Colonic mucosa (tissue), 4 donors: ENCODE results near the gene RNU4-1. TPM values are rescaled to one million over a fixed set of nuclear protein-coding genes. Genes with fewer than 3 reads are reported as not detected.
A peak's percentile ranks its signal among the peaks of the same experiment; 100 is the strongest.
"Not testable (repeated sequence)": the region's sequence is repeated elsewhere in the genome, so short reads cannot be mapped to it uniquely, and the experiment has no call there.

Experiments used
- DNase-seq: peaks from one replicate; pipeline ENCODE4 v3.0.0-alpha.2; 2020
- H3K27ac ChIP-seq: fragments of 200-600 bp; one replicate; pipeline ENCODE4 v1.8.0; 2021
- H3K27me3 ChIP-seq: fragments of 200-600 bp; one replicate; pipeline ENCODE4 v1.8.0; 2021
- H3K36me3 ChIP-seq: fragments of 200-600 bp; one replicate; pipeline ENCODE4 v1.8.0; 2021
- H3K4me1 ChIP-seq: fragments of 200-600 bp; one replicate; pipeline ENCODE4 v1.8.0; 2021; ENCODE audit warnings: mild to moderate bottlenecking
- H3K4me3 ChIP-seq: fragments of 200-600 bp; one replicate; pipeline ENCODE4 v1.8.0; 2021
- H3K9ac ChIP-seq, 2 donors: one replicate each; pipeline ENCODE4 v1.7.0; 2013; ENCODE audit warnings: control low read depth in 2 of 2, low read depth in 2 of 2, low read length in 2 of 2
- H3K9me3 ChIP-seq: fragments of 200-600 bp; one replicate; pipeline ENCODE4 v1.8.0; 2021
- intact Hi-C: fragments of 100-400 bp; cut with DNase I; formaldehyde crosslinking; loops from one replicate; pipeline ENCODE4 v1.14.1; 2022
- total RNA-seq, 2 donors: library from RNA; stranded (reverse); fragmentation: NEBNext Ultra II Directional in 1 of 2; extraction: Animal tissue kit (Norgen Biotek cat#: 25700) in 1 of 2; gene quantifications; one replicate each; pipeline ENCODE4 v1.2.1, GENCODE V29; 2021
- TF ChIP-seq, protein P1 (sequence below): fragments of 200-600 bp; IDR thresholded peaks from one replicate; pipeline ENCODE4 v1.8.0; 2022; ENCODE audit warnings: antibody characterized with exemption, mild to moderate bottlenecking
- donor health status: healthy.
- donor health status: DM: no; HTN: no; CAD: no.
- donor health status: DM: no; HTN: no; CAD: no.

RNU4-1 gene
- total RNA-seq, 2 donors from 2014 or later, result 1,555 to 3,531 TPM

DNA sequence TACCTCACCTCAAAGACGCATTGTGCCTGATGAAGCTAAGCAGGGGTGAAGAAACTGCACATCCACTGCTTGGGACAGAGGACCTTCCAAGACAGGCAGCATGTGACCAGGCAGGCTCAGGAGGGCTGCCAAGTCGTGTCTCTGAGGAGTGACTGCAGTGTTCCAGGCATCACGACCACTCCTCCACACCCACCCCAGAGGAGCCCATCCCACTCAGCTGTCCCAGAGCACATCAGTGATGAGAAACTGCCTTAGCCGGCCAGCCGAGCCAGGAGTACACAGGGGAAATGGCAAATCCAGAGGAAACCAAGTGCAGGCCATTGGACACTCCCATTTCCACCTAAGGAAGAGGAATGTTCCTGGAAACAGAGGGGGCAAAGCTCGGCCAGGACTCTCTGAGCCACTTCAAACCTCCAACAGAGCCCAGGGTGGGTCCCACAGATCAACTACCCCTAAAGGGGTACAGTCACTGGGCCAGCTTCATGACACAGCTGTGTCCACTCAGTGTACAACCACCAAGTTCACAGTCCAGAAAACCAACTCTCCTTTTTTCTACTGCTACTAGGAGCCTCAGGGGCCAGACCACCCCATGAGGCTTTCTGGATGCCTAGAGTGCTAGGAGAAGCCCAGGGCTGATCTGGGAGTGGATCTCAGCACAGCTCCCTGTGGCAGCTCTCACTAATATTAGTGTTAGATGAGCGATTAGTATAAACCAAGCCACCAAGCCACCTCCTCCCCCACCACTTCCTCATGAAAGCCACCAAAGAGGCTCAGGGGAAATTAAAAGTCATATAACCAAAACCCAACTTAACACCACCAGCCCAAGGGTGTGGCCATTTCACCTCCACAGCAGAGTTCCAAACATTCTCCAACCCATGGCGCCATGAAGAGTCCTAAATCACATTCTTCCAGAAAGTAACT is 42.9 kb downstream of the RNU4-1 start:
- intact Hi-C loops, result no loop called here

DNA sequence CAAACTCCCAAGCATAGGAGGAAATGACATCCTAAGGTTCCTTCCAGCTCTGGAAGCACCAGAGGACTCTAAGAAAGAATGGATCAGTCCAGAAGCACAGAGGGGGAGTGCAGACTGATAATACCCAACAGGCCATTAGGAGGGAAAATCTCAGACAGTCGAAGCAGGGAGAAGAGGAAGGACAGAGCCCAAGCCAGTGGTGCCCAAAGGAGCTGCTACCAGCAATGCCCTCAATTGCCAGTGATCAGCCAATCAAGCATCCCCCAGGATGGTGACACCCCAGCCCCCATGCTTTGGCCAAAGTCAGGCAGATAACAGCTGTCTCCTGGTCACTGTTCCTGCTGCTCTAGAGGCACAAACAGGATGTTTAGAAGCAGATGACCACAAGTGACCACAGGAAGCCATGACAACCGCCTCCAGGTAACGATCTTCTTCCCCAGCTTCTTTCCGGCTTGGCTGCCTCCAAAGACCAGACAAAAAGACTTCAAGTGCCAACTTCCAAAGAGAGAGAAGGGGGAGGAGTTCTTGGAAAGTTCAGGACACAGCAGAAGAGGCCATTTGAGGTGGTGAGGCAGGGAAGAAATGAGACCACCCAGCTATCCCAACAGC is 43.7 kb downstream of the RNU4-1 start:
- Histone ChIP-seq H3K4me3 (no peak overlapping the region), H3K27me3 (no peaks in the 10 kb centered on the region), H3K27ac (peak overlapping the region; percentile 1), H3K9me3 (no peaks in the 10 kb centered on the region), H3K36me3 (no peaks in the 10 kb centered on the region), H3K9ac (peak overlapping the region in 1 of 2 donors; percentile 28), H3K4me1 (no peaks in the 10 kb centered on the region)
- TF ChIP-seq, protein P1, sequence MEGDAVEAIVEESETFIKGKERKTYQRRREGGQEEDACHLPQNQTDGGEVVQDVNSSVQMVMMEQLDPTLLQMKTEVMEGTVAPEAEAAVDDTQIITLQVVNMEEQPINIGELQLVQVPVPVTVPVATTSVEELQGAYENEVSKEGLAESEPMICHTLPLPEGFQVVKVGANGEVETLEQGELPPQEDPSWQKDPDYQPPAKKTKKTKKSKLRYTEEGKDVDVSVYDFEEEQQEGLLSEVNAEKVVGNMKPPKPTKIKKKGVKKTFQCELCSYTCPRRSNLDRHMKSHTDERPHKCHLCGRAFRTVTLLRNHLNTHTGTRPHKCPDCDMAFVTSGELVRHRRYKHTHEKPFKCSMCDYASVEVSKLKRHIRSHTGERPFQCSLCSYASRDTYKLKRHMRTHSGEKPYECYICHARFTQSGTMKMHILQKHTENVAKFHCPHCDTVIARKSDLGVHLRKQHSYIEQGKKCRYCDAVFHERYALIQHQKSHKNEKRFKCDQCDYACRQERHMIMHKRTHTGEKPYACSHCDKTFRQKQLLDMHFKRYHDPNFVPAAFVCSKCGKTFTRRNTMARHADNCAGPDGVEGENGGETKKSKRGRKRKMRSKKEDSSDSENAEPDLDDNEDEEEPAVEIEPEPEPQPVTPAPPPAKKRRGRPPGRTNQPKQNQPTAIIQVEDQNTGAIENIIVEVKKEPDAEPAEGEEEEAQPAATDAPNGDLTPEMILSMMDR, result no peak
- no peak for DNase-seq
- intact Hi-C loops, result no loop called here

More for the DNA sequence above, 42.9 kb downstream of the RNU4-1 start:
- H3K4me1 ChIP-seq, result no peaks in the 10 kb centered on the region
- peak overlapping the region in 1 of 2 donors; percentile 28 for H3K9ac ChIP-seq
- no peak overlapping the region for H3K4me3 ChIP-seq
- no peaks in the 10 kb centered on the region for H3K27me3 ChIP-seq
- no peaks in the 10 kb centered on the region for H3K9me3 ChIP-seq
- peak overlapping the region; percentile 1 for H3K27ac ChIP-seq
- TF ChIP-seq, protein P1, result no peak
- H3K36me3 ChIP-seq, result no peaks in the 10 kb centered on the region
- no peak for DNase-seq

DNA sequence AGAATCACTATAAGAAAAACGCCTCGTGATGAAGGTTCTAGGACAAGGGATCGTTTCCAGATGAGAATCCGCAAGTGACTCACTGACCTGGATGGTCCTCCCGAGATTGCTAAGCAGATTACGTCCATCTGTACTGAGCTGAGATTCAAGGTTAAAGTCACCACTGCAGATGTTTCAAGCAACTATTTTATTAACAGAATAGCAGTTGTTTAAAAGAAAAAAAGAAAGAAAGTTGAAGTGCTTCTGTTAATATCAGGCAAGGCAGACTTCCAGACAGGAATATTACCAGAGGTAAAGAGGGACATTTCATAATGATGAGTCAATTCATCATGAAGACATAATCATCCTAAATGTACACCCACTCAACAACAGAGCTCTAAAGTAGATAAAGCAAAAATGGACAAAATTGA is 45.4 kb downstream of the RNU4-1 start:
- H3K4me3 ChIP-seq, result no peak overlapping the region
- TF ChIP-seq, protein P1, result no peak
- no peaks in the 10 kb centered on the region for H3K36me3 ChIP-seq
- intact Hi-C loops, result no loop called here
- no peaks in the 10 kb centered on the region for H3K9me3 ChIP-seq
- no peaks in the 10 kb centered on the region for H3K4me1 ChIP-seq
- no peak for DNase-seq
- no peak overlapping the region for H3K27ac ChIP-seq
- no peak overlapping the region for H3K9ac ChIP-seq
- no peaks in the 10 kb centered on the region for H3K27me3 ChIP-seq

DNA sequence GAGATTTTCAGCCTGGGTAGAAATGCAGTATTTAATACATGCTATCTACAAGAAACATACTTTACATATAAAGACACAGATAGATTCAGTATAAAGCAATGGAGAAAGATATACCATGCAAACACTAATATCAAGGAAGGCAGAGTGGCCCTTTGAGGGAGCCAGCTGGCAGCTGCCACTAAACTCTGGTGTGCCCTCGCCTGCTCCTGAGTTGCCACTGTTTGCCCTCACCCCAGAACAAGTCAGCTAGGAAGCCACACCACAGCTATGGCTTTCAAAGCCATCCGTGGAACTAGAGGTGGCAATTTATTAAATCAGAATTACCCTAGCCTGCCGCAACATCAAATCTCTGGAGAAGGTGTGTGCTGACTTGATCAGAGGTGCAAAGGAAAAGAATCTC is 45.9 kb downstream of the RNU4-1 start:
- no peak for DNase-seq
- Histone ChIP-seq H3K36me3 (no peaks in the 10 kb centered on the region), H3K27ac (no peak overlapping the region), H3K9me3 (no peaks in the 10 kb centered on the region), H3K27me3 (no peaks in the 10 kb centered on the region), H3K4me3 (no peak overlapping the region), H3K9ac (no peak overlapping the region), H3K4me1 (no peaks in the 10 kb centered on the region)
- intact Hi-C loops, result no loop called here
- TF ChIP-seq, protein P1, result no peak

DNA sequence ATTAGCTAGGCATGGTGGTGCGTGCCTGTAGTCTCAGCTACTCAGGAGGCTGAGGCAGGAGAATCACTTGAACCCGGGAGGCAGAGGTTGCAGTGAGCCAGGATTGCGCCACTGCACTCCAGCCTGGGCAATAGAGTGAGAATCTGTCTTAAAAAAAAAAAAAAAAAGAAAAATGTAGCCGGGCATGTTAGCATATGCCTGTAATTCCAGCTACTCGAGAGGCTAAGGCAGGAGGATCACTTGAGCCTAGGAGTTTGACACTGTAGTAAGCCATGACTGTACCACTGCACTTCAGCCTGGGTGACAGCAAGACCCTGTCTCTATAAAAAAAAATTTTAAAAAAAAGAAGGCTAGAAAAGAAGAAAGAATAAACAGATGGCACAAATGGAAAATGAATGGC is 46.3 kb downstream of the RNU4-1 start:
- H3K4me1 ChIP-seq, H3K27me3 ChIP-seq, H3K27ac ChIP-seq, intact Hi-C loops, H3K36me3 ChIP-seq, DNase-seq, H3K9me3 ChIP-seq, H3K9ac ChIP-seq, H3K4me3 ChIP-seq: not testable (repeated sequence)

Other genes with a start within 250 kb of the RNU4-1 start
- gene RAB35, start 176.5 kb downstream of the RNU4-1 start, total RNA-seq, result 10 to 100 TPM; 46.4 to 61.9 TPM
- gene GCN1, start 98.5 kb downstream of the RNU4-1 start, total RNA-seq, result 100 to 1,000 TPM in 1 of 2 donors, 10 to 100 TPM in 1; 53.4 to 144 TPM
- gene RPLP0, start 92.1 kb downstream of the RNU4-1 start, total RNA-seq, result 1,000 to 10,000 TPM; 1,834 to 2,096 TPM
- 100 to 1,000 TPM; 133 to 142 TPM for gene PXN, start 27.5 kb downstream of the RNU4-1 start, total RNA-seq
- 1,000 to 10,000 TPM; 2,653 to 6,886 TPM for gene RNU4-2, start 1.3 kb downstream of the RNU4-1 start, total RNA-seq
- 1 to 10 TPM; 1.3 to 1.6 TPM for gene SIRT4, start 9.1 kb upstream of the RNU4-1 start, total RNA-seq
- 1 to 10 TPM in 1 of 2 donors, not detected in 1; 5.0 TPM for gene PLA2G1B, start 34.5 kb upstream of the RNU4-1 start, total RNA-seq
- 10 to 100 TPM in 1 of 2 donors, 1 to 10 TPM in 1; 3.8 to 11.7 TPM for gene MSI1, start 75.9 kb upstream of the RNU4-1 start, total RNA-seq
- gene COX6A1, start 144.9 kb upstream of the RNU4-1 start, total RNA-seq, result 1,000 to 10,000 TPM in 1 of 2 donors, 100 to 1,000 TPM in 1; 887 to 1,081 TPM
- gene TRIAP1, start 153.1 kb upstream of the RNU4-1 start, total RNA-seq, result 10 to 100 TPM; 20.4 to 27.8 TPM
- gene GATC, start 153.2 kb upstream of the RNU4-1 start, total RNA-seq, result 10 to 100 TPM; 34.1 to 43.3 TPM
- 100 to 1,000 TPM; 169 to 216 TPM for gene SRSF9, start 176.5 kb upstream of the RNU4-1 start, total RNA-seq
- 100 to 1,000 TPM; 359 to 463 TPM for gene DYNLL1, start 202.9 kb upstream of the RNU4-1 start, total RNA-seq
- gene COQ5, start 235.9 kb upstream of the RNU4-1 start, total RNA-seq, result 10 to 100 TPM; 35.8 to 46.6 TPM
- 100 to 1,000 TPM; 199 to 226 TPM for gene RNF10, start 241.1 kb upstream of the RNU4-1 start, total RNA-seq